Astrocyte (in vitro differentiated cells and primary cell): Measurements from ENCODE around the gene SLC66A1. TPM values are rescaled to one million over a fixed set of nuclear protein-coding genes. Genes with fewer than 3 reads are reported as not detected.

Experiments
- DNase-seq: peaks from one replicate; pipeline ENCODE4 v3.0.0-alpha.2; 2010; ENCODE audit warnings: low read depth
- FAIRE-seq: peaks from 2 replicates; lab custom pipeline; 2011; peaks lifted over from hg19 to GRCh38; lab: Jason Lieb, UNC
- H2AFZ ChIP-seq: 2 replicates; pipeline ENCODE4 v1.6.0; 2012; ENCODE audit warnings: low read depth, low read length, inconsistent platforms
- H3K27ac ChIP-seq: 2 replicates; pipeline ENCODE4 v1.5.1; 2011; ENCODE audit warnings: low read depth, low read length, inconsistent platforms
- H3K27me3 ChIP-seq: 2 replicates; pipeline ENCODE4 v1.6.0; 2011; ENCODE audit warnings: low read length, inconsistent platforms; ENCODE audit not compliant: insufficient read depth
- H3K36me3 ChIP-seq: 2 replicates; pipeline ENCODE4 v1.5.1; 2011; ENCODE audit warnings: low read length, inconsistent platforms; ENCODE audit not compliant: insufficient read depth
- H3K4me1 ChIP-seq: 2 replicates; pipeline ENCODE4 v1.5.1; 2011; ENCODE audit warnings: low read length, inconsistent platforms; ENCODE audit not compliant: insufficient read depth
- H3K4me2 ChIP-seq: 2 replicates; pipeline ENCODE4 v1.6.0; 2012; ENCODE audit warnings: low read length, inconsistent platforms
- H3K4me3 ChIP-seq: 2 replicates; pipeline ENCODE4 v1.5.1; 2011; ENCODE audit warnings: low read depth, mild to moderate bottlenecking, low read length, inconsistent platforms; ENCODE audit not compliant: insufficient read depth
- H3K79me2 ChIP-seq: 2 replicates; pipeline ENCODE4 v1.6.0; 2012; ENCODE audit warnings: mild to moderate bottlenecking, low read length, inconsistent platforms; ENCODE audit not compliant: insufficient read depth
- H3K9ac ChIP-seq: 2 replicates; pipeline ENCODE4 v1.6.0; 2012; ENCODE audit warnings: mild to moderate bottlenecking, low read length, inconsistent platforms
- H3K9me3 ChIP-seq: 2 replicates; pipeline ENCODE4 v1.5.1; 2012; ENCODE audit warnings: low read depth, mild to moderate bottlenecking, low read length, inconsistent platforms; ENCODE audit not compliant: insufficient read depth
- H4K20me1 ChIP-seq: 2 replicates; pipeline ENCODE4 v1.6.0; 2012; ENCODE audit warnings: low read length, inconsistent platforms; ENCODE audit not compliant: insufficient read depth
- H3K27ac Mint-ChIP-seq: one replicate; pipeline ENCODE4 v1.8.0; 2021; ENCODE audit warnings: mild to moderate bottlenecking, mixed read lengths; ENCODE audit not compliant: unreplicated experiment
- H3K27me3 Mint-ChIP-seq: one replicate; pipeline ENCODE4 v1.8.0; 2021; ENCODE audit warnings: low read depth, mixed read lengths; ENCODE audit not compliant: unreplicated experiment
- H3K36me3 Mint-ChIP-seq: one replicate; pipeline ENCODE4 v1.8.0; 2021; ENCODE audit warnings: low read depth, mixed read lengths; ENCODE audit not compliant: unreplicated experiment
- H3K4me1 Mint-ChIP-seq: one replicate; pipeline ENCODE4 v1.8.0; 2021; ENCODE audit warnings: low read depth, mixed read lengths; ENCODE audit not compliant: unreplicated experiment
- H3K4me3 Mint-ChIP-seq: one replicate; pipeline ENCODE4 v1.8.0; 2021; ENCODE audit warnings: mild to moderate bottlenecking, moderate library complexity, mixed read lengths; ENCODE audit not compliant: unreplicated experiment
- H3K9me3 Mint-ChIP-seq: one replicate; pipeline ENCODE4 v1.8.0; 2021; ENCODE audit warnings: mild to moderate bottlenecking, mixed read lengths; ENCODE audit not compliant: unreplicated experiment
- CTCF ChIP-seq: IDR thresholded peaks from 2 replicates; pipeline ENCODE4 v1.5.1; 2011; ENCODE audit warnings: low read depth, mild to moderate bottlenecking, inconsistent platforms, low read length, moderate library complexity; ENCODE audit not compliant: insufficient read depth
- EZH2 ChIP-seq: IDR thresholded peaks from 2 replicates; pipeline ENCODE4 v1.6.1; 2012; ENCODE audit warnings: mild to moderate bottlenecking, low read length, inconsistent platforms; ENCODE audit not compliant: insufficient read depth
- total RNA-seq: library from RNA; stranded (reverse); gene quantifications from 2 replicates; pipeline ENCODE4 v1.2.1, GENCODE V29; 2021

SLC66A1 gene
- total RNA-seq, 1 donor from 2014 or later, result 21.5 TPM

- H3K27ac ChIP-seq, result no peak overlapping the region
- Mint-ChIP-seq H3K27ac (no peak overlapping the region), H3K4me1 (peaks cover 9% of the 10 kb centered on the region), H3K4me3 (no peak overlapping the region), H3K36me3 (peaks cover 24% of the 10 kb centered on the region), H3K9me3 (no peaks in the 10 kb centered on the region), H3K27me3 (no peaks in the 10 kb centered on the region)
- FAIRE-seq (peak; percentile 20), DNase-seq (no peak)
- peaks cover 4% of the 10 kb centered on the region for H3K36me3 ChIP-seq
- no peak overlapping the region for H3K4me3 ChIP-seq
- H3K79me2 ChIP-seq, result peaks cover 14% of the 10 kb centered on the region
- no peak overlapping the region for H2AFZ ChIP-seq
- H4K20me1 ChIP-seq, result peaks cover 40% of the 10 kb centered on the region
- peaks cover 16% of the 10 kb centered on the region for H3K4me1 ChIP-seq
- no peak overlapping the region for H3K4me2 ChIP-seq
- TF ChIP-seq CTCF (no peak), EZH2 (no peak)
- H3K27me3 ChIP-seq, result no peaks in the 10 kb centered on the region
- H3K9ac ChIP-seq, result no peak overlapping the region
- no peaks in the 10 kb centered on the region for H3K9me3 ChIP-seq
Measured at GRCh38 chr1:19319196-19319595, 7.1 kb downstream of the SLC66A1 start.

- peaks cover 10% of the 10 kb centered on the region for H3K79me2 ChIP-seq
- H3K9me3 Mint-ChIP-seq, result no peaks in the 10 kb centered on the region
- H3K4me2 ChIP-seq, result no peak overlapping the region
- no peak overlapping the region for H3K27ac Mint-ChIP-seq
- no peak overlapping the region for H3K4me3 ChIP-seq
- no peak for DNase-seq
- peaks cover 26% of the 10 kb centered on the region for H3K36me3 Mint-ChIP-seq
- no peak for FAIRE-seq
- H3K4me1 ChIP-seq, result peaks cover 5% of the 10 kb centered on the region
- H3K36me3 ChIP-seq, result peaks cover 4% of the 10 kb centered on the region
- H3K27me3 ChIP-seq, result no peaks in the 10 kb centered on the region
- no peaks in the 10 kb centered on the region for H3K27me3 Mint-ChIP-seq
- no peak overlapping the region for H3K27ac ChIP-seq
- H3K9me3 ChIP-seq, result no peaks in the 10 kb centered on the region
- TF ChIP-seq CTCF (no peak), EZH2 (no peak)
- no peak overlapping the region for H2AFZ ChIP-seq
- peaks cover 4% of the 10 kb centered on the region for H3K4me1 Mint-ChIP-seq
- H4K20me1 ChIP-seq, result peaks cover 42% of the 10 kb centered on the region
- no peak overlapping the region for H3K9ac ChIP-seq
- H3K4me3 Mint-ChIP-seq, result no peak overlapping the region
Measured at GRCh38 chr1:19321071-19321470, 8.9 kb downstream of the SLC66A1 start.

- H3K27me3 Mint-ChIP-seq, result no peaks in the 10 kb centered on the region
- H3K36me3 ChIP-seq, result peaks cover 4% of the 10 kb centered on the region
- H3K27ac Mint-ChIP-seq, result no peak overlapping the region
- H2AFZ ChIP-seq, result no peak overlapping the region
- H3K79me2 ChIP-seq, result peaks cover 2% of the 10 kb centered on the region
- peaks cover 4% of the 10 kb centered on the region for H3K4me1 ChIP-seq
- no peak overlapping the region for H3K4me2 ChIP-seq
- peaks cover 40% of the 10 kb centered on the region for H4K20me1 ChIP-seq
- no peak for FAIRE-seq
- no peaks in the 10 kb centered on the region for H3K9me3 Mint-ChIP-seq
- H3K27me3 ChIP-seq, result no peaks in the 10 kb centered on the region
- H3K4me1 Mint-ChIP-seq, result peaks cover 4% of the 10 kb centered on the region
- no peak overlapping the region for H3K27ac ChIP-seq
- no peak overlapping the region for H3K4me3 ChIP-seq
- H3K4me3 Mint-ChIP-seq, result no peak overlapping the region
- no peak overlapping the region for H3K9ac ChIP-seq
- H3K9me3 ChIP-seq, result no peaks in the 10 kb centered on the region
- no peak for DNase-seq
- H3K36me3 Mint-ChIP-seq, result peaks cover 26% of the 10 kb centered on the region
- no peak for TF ChIP-seq EZH2
- TF ChIP-seq CTCF, result no peak
Measured at GRCh38 chr1:19322481-19322880, 10.4 kb downstream of the SLC66A1 start.
